ENCODE results near the gene SLC22A17.

SLC22A17 gene

GRCh38 chr14:23357261-23357660, 4.6 kb upstream of the SLC22A17 start:
- no peak for DNase-seq (ENCODE audit: low read depth)
- TF ChIP-seq CTCF (IDR thresholded peaks at IDR 0.05; ENCODE audit: control insufficient read depth, extremely low read depth, insufficient read depth), result no peak
- no peak overlapping the region for H3K4me3 ChIP-seq (ENCODE audit: low read depth, low read length)

- no peak for DNase-seq (ENCODE audit: low read depth)
- H3K4me3 ChIP-seq (ENCODE audit: low read depth, low read length), result no peak overlapping the region
- TF ChIP-seq CTCF (IDR thresholded peaks at IDR 0.05; ENCODE audit: control insufficient read depth, extremely low read depth, insufficient read depth), result no peak
Observed at GRCh38 chr14:23356662-23357061, 4.0 kb upstream of the SLC22A17 start.

GRCh38 chr14:23355871-23356435, 3.3 kb upstream of the SLC22A17 start:
- DNase-seq (ENCODE audit: low read depth), result no peak
- no peak for TF ChIP-seq CTCF (IDR thresholded peaks at IDR 0.05; ENCODE audit: control insufficient read depth, extremely low read depth, insufficient read depth)
- no peak overlapping the region for H3K4me3 ChIP-seq (ENCODE audit: low read depth, low read length)

GRCh38 chr14:23354990-23355389, 2.3 kb upstream of the SLC22A17 start:
- no peak for TF ChIP-seq CTCF (IDR thresholded peaks at IDR 0.05; ENCODE audit: control insufficient read depth, extremely low read depth, insufficient read depth)
- no peak for DNase-seq (ENCODE audit: low read depth)
- no peak overlapping the region for H3K4me3 ChIP-seq (ENCODE audit: low read depth, low read length)

- no peak for TF ChIP-seq CTCF (IDR thresholded peaks at IDR 0.05; ENCODE audit: control insufficient read depth, extremely low read depth, insufficient read depth)
- DNase-seq (ENCODE audit: low read depth), result no peak
- H3K4me3 ChIP-seq (ENCODE audit: low read depth, low read length), result peak overlapping the region; percentile 71
Observed at GRCh38 chr14:23353433-23353780, 720 bp upstream of the SLC22A17 start.

- peak; percentile 13; the same call in 1 of the 2 replicates for TF ChIP-seq CTCF (IDR thresholded peaks at IDR 0.05; ENCODE audit: control insufficient read depth, extremely low read depth, insufficient read depth)
- no peak for DNase-seq (ENCODE audit: low read depth)
- H3K4me3 ChIP-seq (ENCODE audit: low read depth, low read length), result peak overlapping the region; percentile 71
Observed at GRCh38 chr14:23351681-23352505, 794 bp downstream of the SLC22A17 start.

Data from LNCaP clone FGC (cell line).